Breast epithelium (tissue), 4 donors: ENCODE results near the gene CLCN7. TPM values are rescaled to one million over a fixed set of nuclear protein-coding genes. Genes with fewer than 3 reads are reported as not detected.

Experiments
- DNase-seq, 2 donors: peaks; one replicate each; pipeline ENCODE4 v3.0.0-alpha.2; 2019; ENCODE audit warnings: low spot score in 2 of 2
- H3K27ac ChIP-seq, 2 donors: fragments of 200-600 bp; sonication (generic) in 1 of 2; one replicate each; pipeline ENCODE4 v1.5.1; 2016 to 2019; ENCODE audit warnings: mild to moderate bottlenecking in 1 of 2
- H3K27me3 ChIP-seq, 2 donors: fragments of 200-600 bp; sonication (generic) in 1 of 2; one replicate each; pipeline versions ENCODE4 v1.5.1 to v1.6.0; 2017 to 2019; ENCODE audit warnings: control low read depth in 1 of 2, mild to moderate bottlenecking in 1 of 2
- H3K36me3 ChIP-seq: fragments of 200-600 bp; one replicate; pipeline ENCODE4 v1.5.1; 2019
- H3K4me1 ChIP-seq, 2 donors: fragments of 200-600 bp; sonication (generic); one replicate each; pipeline ENCODE4 v1.5.1; 2016 to 2019; ENCODE audit warnings: control low read depth in 1 of 2
- H3K4me3 ChIP-seq, 3 donors: fragments of 200-600 bp; sonication (generic); 1 replicate in 2 of 3; 2 replicates in 1 of 3; pipeline ENCODE4 v1.5.1; 2016 to 2019; ENCODE audit warnings: mild to moderate bottlenecking in 3 of 3, moderate library complexity in 2 of 3
- H3K9me3 ChIP-seq, 2 donors: fragments of 200-600 bp; sonication (generic) in 1 of 2; one replicate each; pipeline ENCODE4 v1.5.1; 2016 to 2019; ENCODE audit warnings: control low read depth in 1 of 2
- POLR2A ChIP-seq: fragments of 450-650 bp; IDR thresholded peaks from one replicate; pipeline ENCODE4 v1.6.1; 2016; ENCODE audit warnings: antibody characterized with exemption, mild to moderate bottlenecking, moderate library complexity
- POLR2AphosphoS5 ChIP-seq, 3 donors: sonication (generic); formaldehyde crosslinking; IDR thresholded peaks; one replicate each; pipeline ENCODE4 v1.6.1; 2017; ENCODE audit warnings: antibody characterized with exemption in 3 of 3
- intact Hi-C: fragments of 100-400 bp; cut with DNase I; formaldehyde crosslinking; loops from one replicate; pipeline ENCODE4 v1.15.1; 2023; ENCODE audit warnings: low total_unique reads
- total RNA-seq, 3 donors: library from RNA; depleted of rRNA; stranded (reverse); fragments of >200 nt; gene quantifications; one replicate each; pipeline ENCODE4 v1.1.0, GENCODE V29; 2016
- TF ChIP-seq, protein P1 (sequence below), 3 donors: fragments of 450-650 bp; IDR thresholded peaks; one replicate each; pipeline ENCODE4 v1.5.1; 2016 to 2017; ENCODE audit warnings: antibody characterized with exemption in 3 of 3, mild to moderate bottlenecking in 3 of 3, moderate library complexity in 3 of 3

CLCN7 gene
- total RNA-seq, 3 donors from 2014 or later, result 52.2 to 72.3 (median 71.4) TPM

DNA sequence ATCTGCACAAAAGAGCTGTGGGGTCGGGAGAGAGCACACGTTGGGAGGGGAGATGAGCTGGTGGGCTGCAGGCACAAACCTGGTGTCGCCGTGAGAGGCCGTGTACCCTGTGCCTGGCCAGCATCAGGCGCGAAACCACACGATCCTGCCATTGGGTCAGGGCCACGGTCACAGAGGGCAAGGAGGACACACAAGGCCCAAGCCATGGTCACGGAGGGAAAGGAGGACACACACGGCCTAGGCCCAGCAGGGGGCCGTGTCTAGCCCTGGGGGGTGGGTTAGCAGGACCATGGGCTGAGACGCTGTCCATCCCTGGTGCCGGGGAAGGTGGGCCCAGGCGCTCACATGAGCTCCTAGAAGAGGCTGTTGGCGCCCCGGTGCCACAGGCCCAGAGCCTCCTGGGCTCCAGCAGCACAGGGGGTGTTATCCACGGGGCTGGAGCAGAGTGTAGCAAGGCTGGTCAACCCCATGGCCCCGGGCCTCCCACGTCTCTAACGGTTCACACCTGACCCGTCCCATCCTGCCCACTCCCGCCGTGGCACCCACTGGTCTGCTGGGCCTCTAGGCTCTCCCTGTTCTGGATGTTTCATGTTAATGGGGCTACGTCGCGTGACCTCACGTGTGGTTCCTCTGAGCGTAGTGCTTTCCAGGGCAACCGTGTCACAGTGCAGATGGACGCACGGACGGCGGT lies 23.0 kb downstream of the CLCN7 start:
- Histone ChIP-seq H3K9me3 (no peaks in the 10 kb centered on the region), H3K4me1 (no peaks in the 10 kb centered on the region), H3K27ac (no peak overlapping the region), H3K36me3 (peaks cover 8% of the 10 kb centered on the region), H3K27me3 (no peaks in the 10 kb centered on the region), H3K4me3 (no peak overlapping the region)
- DNase-seq, result no peak
- intact Hi-C loops, result loop anchor here (10.0 kb wide), 1 partner anchor 387 kb away; no protein-coding TSS in a partner anchor
- TF ChIP-seq, protein P1, sequence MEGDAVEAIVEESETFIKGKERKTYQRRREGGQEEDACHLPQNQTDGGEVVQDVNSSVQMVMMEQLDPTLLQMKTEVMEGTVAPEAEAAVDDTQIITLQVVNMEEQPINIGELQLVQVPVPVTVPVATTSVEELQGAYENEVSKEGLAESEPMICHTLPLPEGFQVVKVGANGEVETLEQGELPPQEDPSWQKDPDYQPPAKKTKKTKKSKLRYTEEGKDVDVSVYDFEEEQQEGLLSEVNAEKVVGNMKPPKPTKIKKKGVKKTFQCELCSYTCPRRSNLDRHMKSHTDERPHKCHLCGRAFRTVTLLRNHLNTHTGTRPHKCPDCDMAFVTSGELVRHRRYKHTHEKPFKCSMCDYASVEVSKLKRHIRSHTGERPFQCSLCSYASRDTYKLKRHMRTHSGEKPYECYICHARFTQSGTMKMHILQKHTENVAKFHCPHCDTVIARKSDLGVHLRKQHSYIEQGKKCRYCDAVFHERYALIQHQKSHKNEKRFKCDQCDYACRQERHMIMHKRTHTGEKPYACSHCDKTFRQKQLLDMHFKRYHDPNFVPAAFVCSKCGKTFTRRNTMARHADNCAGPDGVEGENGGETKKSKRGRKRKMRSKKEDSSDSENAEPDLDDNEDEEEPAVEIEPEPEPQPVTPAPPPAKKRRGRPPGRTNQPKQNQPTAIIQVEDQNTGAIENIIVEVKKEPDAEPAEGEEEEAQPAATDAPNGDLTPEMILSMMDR (IDR thresholded peaks at IDR 0.05), result no peak
- TF ChIP-seq POLR2A (no peak), POLR2AphosphoS5 (IDR thresholded peaks at IDR 0.05) (no peak)

DNA sequence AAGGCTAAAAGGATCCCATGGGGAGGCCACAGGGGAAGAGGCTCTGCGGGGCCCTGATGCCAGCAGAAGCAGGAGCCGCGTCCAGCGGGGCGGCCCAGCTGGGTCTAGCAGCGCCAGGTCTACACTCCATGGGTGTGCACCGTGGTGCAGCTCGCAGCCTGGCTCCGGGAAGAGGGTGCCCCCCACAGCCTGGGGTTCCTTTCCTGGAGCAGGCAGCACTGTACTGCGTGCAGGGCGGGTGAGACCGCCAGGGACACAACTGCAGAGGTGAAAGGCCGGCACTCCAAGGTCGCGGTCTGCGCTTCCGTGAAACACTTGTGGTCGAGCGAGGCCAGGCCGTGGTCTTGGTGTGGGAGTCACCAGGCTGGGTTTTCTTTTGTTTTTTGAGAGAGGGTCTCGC lies 24.0 kb downstream of the CLCN7 start:
- TF ChIP-seq POLR2AphosphoS5 (IDR thresholded peaks at IDR 0.05) (no peak), POLR2A (no peak)
- TF ChIP-seq, protein P1 (IDR thresholded peaks at IDR 0.05), result no peak

DNA sequence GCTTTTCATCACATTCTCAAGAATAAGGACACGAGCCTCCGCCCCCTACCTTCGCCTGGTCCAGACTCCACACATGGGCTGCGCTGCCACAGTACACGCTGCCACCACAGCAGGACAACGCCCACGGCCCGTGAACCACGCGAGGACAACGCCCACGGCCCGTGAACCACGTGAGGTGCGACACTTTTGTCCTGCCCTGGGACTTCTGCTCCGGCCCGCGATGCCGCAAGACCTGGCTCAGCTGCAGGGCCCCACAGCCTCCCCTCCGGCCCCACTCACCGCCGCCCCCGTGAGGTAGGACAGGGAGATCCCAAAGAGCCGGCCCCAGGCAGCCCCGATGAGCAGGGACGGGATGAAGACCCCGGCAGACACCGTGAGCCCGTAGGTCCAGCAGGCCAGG lies 24.6 kb downstream of the CLCN7 start:
- no peak overlapping the region for H3K4me3 ChIP-seq
- H3K27ac ChIP-seq, result no peak overlapping the region
- TF ChIP-seq POLR2A, result no peak
- TF ChIP-seq POLR2AphosphoS5 (IDR thresholded peaks at IDR 0.05), result no peak
- TF ChIP-seq, protein P1 (IDR thresholded peaks at IDR 0.05), result no peak
- no peaks in the 10 kb centered on the region for H3K4me1 ChIP-seq
- H3K36me3 ChIP-seq, result peaks cover 8% of the 10 kb centered on the region
- intact Hi-C loops, result loop anchor here (10.0 kb wide), 1 partner anchor 385 kb away; no protein-coding TSS in a partner anchor
- H3K27me3 ChIP-seq, result no peaks in the 10 kb centered on the region
- no peak for DNase-seq
- H3K9me3 ChIP-seq, result no peaks in the 10 kb centered on the region

More for the DNA sequence above, 24.0 kb downstream of the CLCN7 start:
- Histone ChIP-seq H3K4me1 (no peaks in the 10 kb centered on the region), H3K9me3 (no peaks in the 10 kb centered on the region), H3K27me3 (no peaks in the 10 kb centered on the region), H3K36me3 (peaks cover 8% of the 10 kb centered on the region), H3K4me3 (no peak overlapping the region), H3K27ac (no peak overlapping the region)
- intact Hi-C loops, result loop anchor here (10.0 kb wide), 1 partner anchor 386 kb away; no protein-coding TSS in a partner anchor
- no peak for DNase-seq

DNA sequence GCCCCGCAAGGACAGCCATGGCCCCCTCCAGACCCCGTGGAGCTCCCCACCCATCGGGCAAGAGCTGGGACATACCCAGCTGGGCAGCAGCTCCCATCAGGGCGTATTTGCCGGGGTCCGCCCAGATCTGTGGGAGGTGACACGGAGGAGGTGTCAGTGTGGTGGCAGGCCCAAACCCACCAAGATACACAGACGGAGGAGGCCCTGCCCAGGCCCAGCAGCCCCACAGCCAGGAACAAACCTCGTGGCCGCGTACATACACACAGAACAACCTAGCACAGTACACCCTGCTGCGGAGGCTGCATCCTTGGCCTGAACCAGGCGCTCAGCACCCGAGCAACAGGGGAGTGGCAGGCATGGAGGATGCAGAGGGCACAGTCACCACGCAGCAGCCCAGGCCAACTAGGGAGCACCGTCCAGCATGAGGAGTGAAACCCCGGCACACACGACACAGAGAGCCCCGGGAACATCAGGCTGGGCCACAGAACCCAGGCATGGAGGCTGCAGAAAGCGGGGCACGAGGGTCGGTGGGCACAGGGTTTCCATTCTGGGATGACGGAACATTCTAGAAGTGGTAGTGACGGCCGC lies 25.5 kb downstream of the CLCN7 start:
- no peaks in the 10 kb centered on the region for H3K9me3 ChIP-seq
- intact Hi-C loops, result no loop called here
- no peak for DNase-seq
- H3K27me3 ChIP-seq, result no peaks in the 10 kb centered on the region
- no peak for TF ChIP-seq POLR2AphosphoS5 (IDR thresholded peaks at IDR 0.05)
- TF ChIP-seq POLR2A, result no peak
- TF ChIP-seq, protein P1 (IDR thresholded peaks at IDR 0.05), result no peak
- no peak overlapping the region for H3K27ac ChIP-seq
- H3K4me3 ChIP-seq, result no peak overlapping the region
- peaks cover 8% of the 10 kb centered on the region for H3K36me3 ChIP-seq
- no peaks in the 10 kb centered on the region for H3K4me1 ChIP-seq

DNA sequence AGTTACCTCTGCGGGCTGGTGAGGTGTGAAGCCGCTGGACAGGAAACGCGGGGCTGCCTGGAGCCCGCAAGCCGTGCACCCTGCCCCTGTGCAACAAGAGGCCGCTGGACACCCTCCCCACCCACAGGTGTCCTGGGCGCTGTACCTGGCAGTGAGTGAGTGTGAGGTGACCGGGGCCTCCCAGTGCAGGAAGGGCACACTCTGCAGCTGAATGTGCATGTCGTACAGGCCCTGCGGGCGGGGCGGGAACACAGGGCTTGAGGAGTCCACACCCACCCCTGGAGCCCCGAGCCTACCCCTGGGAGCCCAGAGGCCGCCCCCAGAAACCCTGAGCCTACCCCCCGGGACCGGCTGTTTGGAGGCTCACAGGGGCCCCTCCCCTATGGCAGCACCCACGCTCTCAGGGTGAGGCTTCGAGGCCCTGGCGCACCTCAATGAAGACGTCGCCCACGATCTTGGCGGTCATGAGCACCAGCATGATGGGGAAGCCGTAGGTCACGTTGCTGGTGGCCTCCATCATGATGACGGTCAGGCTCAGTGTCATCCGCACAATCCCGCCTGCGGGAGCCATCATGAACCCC lies 26.2 kb downstream of the CLCN7 start:
- Histone ChIP-seq H3K9me3 (no peaks in the 10 kb centered on the region), H3K27ac (no peak overlapping the region), H3K27me3 (no peaks in the 10 kb centered on the region), H3K36me3 (peaks cover 8% of the 10 kb centered on the region), H3K4me1 (no peaks in the 10 kb centered on the region), H3K4me3 (no peak overlapping the region)
- no peak for DNase-seq
- TF ChIP-seq POLR2A, result no peak
- no peak for TF ChIP-seq POLR2AphosphoS5 (IDR thresholded peaks at IDR 0.05)
- TF ChIP-seq, protein P1 (IDR thresholded peaks at IDR 0.05), result no peak
- intact Hi-C loops, result no loop called here
